ENCODE measurements around the gene OR1S1.
"Not testable (repeated sequence)": the region's sequence is repeated elsewhere in the genome, so short reads cannot be mapped to it uniquely, and the experiment has no call there.

The OR1S1 gene

GRCh38 chr11:58212420-58212819 is at the start of gene OR1S1:
TSS of gene OR1S1 (plus strand) at chr11:58212720.
- not testable (repeated sequence) for DNase-seq

- no peak for DNase-seq
Measured at GRCh38 chr11:58164389-58164788, 48.1 kb upstream of the OR1S1 start.

- DNase-seq = no peak
Measured at GRCh38 chr11:58164990-58165389, 47.5 kb upstream of the OR1S1 start.

- no peak for DNase-seq
Measured at GRCh38 chr11:58165504-58166106, 46.9 kb upstream of the OR1S1 start.

GRCh38 chr11:58177409-58178054 is 35.0 kb upstream of the OR1S1 start:
- no peak for DNase-seq

- no peak for DNase-seq
Measured at GRCh38 chr11:58178444-58178843, 34.1 kb upstream of the OR1S1 start.

GRCh38 chr11:58179648-58180047 is 32.9 kb upstream of the OR1S1 start:
- DNase-seq = no peak

GRCh38 chr11:58186938-58187337 is 25.6 kb upstream of the OR1S1 start:
- no peak for DNase-seq

GRCh38 chr11:58188770-58189169 is 23.8 kb upstream of the OR1S1 start, which contains the start of gene OR9Q2:
TSS of gene OR9Q2 (plus strand) at chr11:58189070. CDS start at chr11:58190491, 1,421 bp downstream.
- no peak for DNase-seq

GRCh38 chr11:58192229-58192628 is 20.3 kb upstream of the OR1S1 start:
- no peak for DNase-seq

GRCh38 chr11:58193391-58193790 is 19.1 kb upstream of the OR1S1 start:
- no peak for DNase-seq

- DNase-seq = no peak
Measured at GRCh38 chr11:58195939-58196338, 16.6 kb upstream of the OR1S1 start.

GRCh38 chr11:58199271-58199670 is 13.2 kb upstream of the OR1S1 start:
- DNase-seq = no peak

GRCh38 chr11:58204042-58204441 is 8.5 kb upstream of the OR1S1 start, which contains the start of gene OR1S2:
TSS of gene OR1S2 (minus strand) at chr11:58204142. CDS start at chr11:58204142, 0 bp downstream.
- DNase-seq = no peak

GRCh38 chr11:58216476-58216875 is 4.0 kb downstream of the OR1S1 start:
- no peak for DNase-seq

GRCh38 chr11:58222721-58223120 is 10.2 kb downstream of the OR1S1 start:
- no peak for DNase-seq

- DNase-seq = no peak
Measured at GRCh38 chr11:58227956-58228615, 15.6 kb downstream of the OR1S1 start.

GRCh38 chr11:58243954-58244353 is 31.4 kb downstream of the OR1S1 start:
- no peak for DNase-seq

GRCh38 chr11:58254936-58255335 is 42.4 kb downstream of the OR1S1 start:
- DNase-seq = no peak

- no peak for DNase-seq
Measured at GRCh38 chr11:58259983-58260382, 47.5 kb downstream of the OR1S1 start.
